Kidney (tissue), 22 donors: ENCODE results near the gene MS4A4A. TPM values are rescaled to one million over a fixed set of nuclear protein-coding genes. Genes with fewer than 3 reads are reported as not detected.

Source experiments
- DNase-seq, 5 donors: peaks; one replicate each; pipeline ENCODE4 v3.0.0-alpha.2; 2013 to 2020
- FAIRE-seq: peaks from 2 replicates; lab custom pipeline; 2012; peaks lifted over from hg19 to GRCh38; lab: Jason Lieb, UNC
- H3K27ac ChIP-seq, 2 donors: one replicate each; pipeline ENCODE4 v1.7.0; 2013; ENCODE audit warnings: low read depth in 2 of 2, low read length in 2 of 2, inconsistent platforms in 1 of 2
- H3K27me3 ChIP-seq: one replicate; pipeline ENCODE4 v1.7.1; 2013; ENCODE audit warnings: low read length, inconsistent platforms; ENCODE audit not compliant: control insufficient read depth, insufficient read depth
- H3K36me3 ChIP-seq, 3 donors: one replicate each; pipeline versions ENCODE4 v1.7.0 to v1.7.1; 2013; ENCODE audit warnings: low read length in 3 of 3, control low read depth in 1 of 3, inconsistent platforms in 1 of 3; ENCODE audit not compliant: insufficient read depth in 3 of 3, control insufficient read depth in 2 of 3
- H3K4me1 ChIP-seq, 3 donors: one replicate each; pipeline versions ENCODE4 v1.7.0 to v1.7.1; 2013; ENCODE audit warnings: low read length in 3 of 3, inconsistent platforms in 1 of 3, low read depth in 1 of 3; ENCODE audit not compliant: control insufficient read depth in 2 of 3, insufficient read depth in 2 of 3
- H3K4me3 ChIP-seq, 3 donors: one replicate each; pipeline versions ENCODE4 v1.7.0 to v1.8.1; 2013; ENCODE audit warnings: low read length in 3 of 3, control low read depth in 1 of 3, inconsistent platforms in 1 of 3
- H3K9ac ChIP-seq, 3 donors: one replicate each; pipeline versions ENCODE4 v1.7.0 to v1.7.1; 2013; ENCODE audit warnings: low read length in 3 of 3, control low read depth in 1 of 3, inconsistent platforms in 1 of 3
- H3K9me3 ChIP-seq, 3 donors: one replicate each; pipeline versions ENCODE4 v1.7.0 to v1.7.1; 2013; ENCODE audit warnings: low read length in 3 of 3, control low read depth in 1 of 3, inconsistent platforms in 1 of 3; ENCODE audit not compliant: control insufficient read depth in 2 of 3, insufficient read depth in 1 of 3
- intact Hi-C: fragments of 100-400 bp; cut with DNase I; formaldehyde crosslinking; loops from one replicate; pipeline ENCODE4 v1.11.1; 2022
- long read RNA-seq, 10 donors: library from polyadenylated mRNA in 1 of 10; unstranded in 1 of 10; transcript quantifications; one replicate each; pipeline ENCODE4 v2.0.0 and lab custom pipeline, GENCODE V29; 2021 to 2026
- polyA plus RNA-seq: library from polyadenylated mRNA; stranded (reverse); fragments of 350-450 nt; fragmentation: Illumina TruSeq; extraction: RNeasy Lipid Tissue Mini Kit (QIAGEN cat#74804); gene quantifications from one replicate; pipeline ENCODE4 v1.2.3, GENCODE V29; 2014; ENCODE audit warnings: low read depth, low replicate concordance; ENCODE audit not compliant: insufficient read depth
- total RNA-seq: library from RNA; stranded (reverse); fragmentation: NEBNext Ultra II Directional; extraction: Animal tissue kit (Norgen Biotek cat#: 25700); gene quantifications from one replicate; pipeline ENCODE4 v1.2.1, GENCODE V29; 2021
- TF ChIP-seq, protein P1 (sequence below): IDR thresholded peaks from 3 replicates; pipeline ENCODE4 v1.5.1; 2012; ENCODE audit warnings: mild to moderate bottlenecking, moderate library complexity, borderline replicate concordance; ENCODE audit not compliant: insufficient read depth; ENCODE audit errors: extremely low read depth
- donor health status: control.
- donor health status: control.
- donor health status: control.
- donor health status: control.
- donor health status: control.
- donor health status: DM: yes; HTN: yes; CAD: no.
- donor health status: Normal renal cell carcinoma (clear cell type).

The MS4A4A gene
- total RNA-seq (49.7 TPM), polyA plus RNA-seq (6.3 TPM)
- long read RNA-seq, donor 1, partial matches to known transcripts = 0 of 1 reads
- long read RNA-seq, donor 1, other reads (novel, unspliced or antisense) = 0 of 1 reads
- long read RNA-seq, donor 2, partial matches to known transcripts = 0 of 3 reads
- long read RNA-seq, donor 2, other reads (novel, unspliced or antisense) = 0 of 3 reads
- long read RNA-seq, donor 3, transcript MS4A4A-201 (7 exons, 1,604 nt) = major isoform, 5 of 13 reads
- long read RNA-seq, donor 3, partial matches to known transcripts = 0 of 13 reads
- long read RNA-seq, donor 3, other reads (novel, unspliced or antisense) = 7 of 13 reads
- long read RNA-seq, donor 4, partial matches to known transcripts = 0 of 3 reads
- long read RNA-seq, donor 4, other reads (novel, unspliced or antisense) = 0 of 3 reads
- long read RNA-seq, donor 5 = 0 reads
- long read RNA-seq, donor 6, partial matches to known transcripts = 0 of 5 reads
- long read RNA-seq, donor 6, other reads (novel, unspliced or antisense) = 0 of 5 reads
- long read RNA-seq, donor 7, partial matches to known transcripts = 0 of 7 reads
- long read RNA-seq, donor 7, other reads (novel, unspliced or antisense) = 4 of 7 reads
- long read RNA-seq, donor 8 = 0 reads
- long read RNA-seq, donor 9, partial matches to known transcripts = 0 of 1 reads
- long read RNA-seq, donor 9, other reads (novel, unspliced or antisense) = 0 of 1 reads
- long read RNA-seq, donor 10, partial matches to known transcripts = 0 of 1 reads
- long read RNA-seq, donor 10, other reads (novel, unspliced or antisense) = 0 of 1 reads

DNA sequence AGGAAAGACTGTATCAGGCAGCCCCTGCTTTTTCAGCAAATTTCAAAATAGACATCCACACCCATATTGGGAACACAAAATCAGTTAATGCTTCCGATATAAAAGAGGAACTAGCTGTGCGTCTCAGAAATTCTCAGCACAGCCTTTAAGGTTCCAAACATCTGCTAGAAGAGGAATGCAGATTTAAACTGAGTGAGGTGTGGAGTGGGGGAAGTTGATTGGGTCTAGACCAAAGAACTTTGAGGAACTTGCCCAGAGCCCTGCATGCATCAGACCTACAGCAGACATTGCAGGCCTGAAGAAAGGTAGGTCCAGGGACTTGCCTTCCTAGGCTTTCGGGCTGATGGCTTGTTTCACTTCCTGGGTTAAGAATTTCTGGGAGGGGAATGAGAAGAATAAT lies at the start of gene MS4A4A:
Gene MS4A4A (plus strand): TSS at position 255 of the 400 bp plus-strand sequence. CDS start 10 bp downstream, at position 265.
- TF ChIP-seq, protein P1, sequence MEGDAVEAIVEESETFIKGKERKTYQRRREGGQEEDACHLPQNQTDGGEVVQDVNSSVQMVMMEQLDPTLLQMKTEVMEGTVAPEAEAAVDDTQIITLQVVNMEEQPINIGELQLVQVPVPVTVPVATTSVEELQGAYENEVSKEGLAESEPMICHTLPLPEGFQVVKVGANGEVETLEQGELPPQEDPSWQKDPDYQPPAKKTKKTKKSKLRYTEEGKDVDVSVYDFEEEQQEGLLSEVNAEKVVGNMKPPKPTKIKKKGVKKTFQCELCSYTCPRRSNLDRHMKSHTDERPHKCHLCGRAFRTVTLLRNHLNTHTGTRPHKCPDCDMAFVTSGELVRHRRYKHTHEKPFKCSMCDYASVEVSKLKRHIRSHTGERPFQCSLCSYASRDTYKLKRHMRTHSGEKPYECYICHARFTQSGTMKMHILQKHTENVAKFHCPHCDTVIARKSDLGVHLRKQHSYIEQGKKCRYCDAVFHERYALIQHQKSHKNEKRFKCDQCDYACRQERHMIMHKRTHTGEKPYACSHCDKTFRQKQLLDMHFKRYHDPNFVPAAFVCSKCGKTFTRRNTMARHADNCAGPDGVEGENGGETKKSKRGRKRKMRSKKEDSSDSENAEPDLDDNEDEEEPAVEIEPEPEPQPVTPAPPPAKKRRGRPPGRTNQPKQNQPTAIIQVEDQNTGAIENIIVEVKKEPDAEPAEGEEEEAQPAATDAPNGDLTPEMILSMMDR = no peak

GRCh38 chr11:60230681-60231080 lies 49.8 kb upstream of the MS4A4A start:
- intact Hi-C loops = no loop called here
- H3K9me3 ChIP-seq = no peaks in the 10 kb centered on the region
- no peaks in the 10 kb centered on the region for H3K4me1 ChIP-seq
- H3K4me3 ChIP-seq = no peak overlapping the region
- no peaks in the 10 kb centered on the region for H3K36me3 ChIP-seq
- FAIRE-seq (no peak), DNase-seq (no peak)
- H3K27ac ChIP-seq = no peak overlapping the region
- TF ChIP-seq, protein P1 = no peak
- no peaks in the 10 kb centered on the region for H3K27me3 ChIP-seq
- no peak overlapping the region for H3K9ac ChIP-seq

More for the DNA sequence above, at the start of gene MS4A4A:
- Histone ChIP-seq H3K9me3 (no peaks in the 10 kb centered on the region), H3K27me3 (no peaks in the 10 kb centered on the region), H3K9ac (no peak within 1 kb of the TSS), H3K4me1 (no peaks in the 10 kb centered on the region), H3K4me3 (no peak within 1 kb of the TSS), H3K27ac (no peak within 1 kb of the TSS), H3K36me3 (no peaks in the 10 kb centered on the region)
- DNase-seq = peak in 1 of 5 donors; percentile 6
- no peak for FAIRE-seq
- intact Hi-C loops = no loop called here

DNA sequence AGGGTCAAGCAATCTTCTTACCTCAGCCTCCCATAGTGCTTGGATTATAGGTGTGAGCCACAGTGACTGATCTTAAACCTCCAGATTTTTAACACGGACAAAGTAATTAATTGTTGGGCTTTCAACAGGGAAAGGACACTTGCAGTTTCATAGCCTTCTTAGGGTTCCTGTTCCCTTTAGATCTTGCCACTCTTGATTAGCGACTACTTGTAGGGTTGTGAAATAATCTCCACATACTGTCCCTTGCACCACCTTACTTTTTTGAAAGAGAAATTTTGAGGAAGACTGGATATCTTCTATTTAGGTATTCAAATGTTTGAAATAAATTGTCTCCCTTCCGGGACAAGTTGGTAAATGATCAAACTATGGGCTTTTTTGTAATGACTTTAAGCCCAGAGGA lies 45.1 kb upstream of the MS4A4A start:
- no peaks in the 10 kb centered on the region for H3K36me3 ChIP-seq
- no peaks in the 10 kb centered on the region for H3K9me3 ChIP-seq
- no peak overlapping the region for H3K9ac ChIP-seq
- DNase-seq (no peak), FAIRE-seq (no peak)
- TF ChIP-seq, protein P1 = no peak
- H3K4me1 ChIP-seq = no peaks in the 10 kb centered on the region
- no peak overlapping the region for H3K4me3 ChIP-seq
- H3K27me3 ChIP-seq = no peaks in the 10 kb centered on the region
- intact Hi-C loops = no loop called here
- no peak overlapping the region for H3K27ac ChIP-seq
